Fibroblast of skin of abdomen (primary cell): ENCODE measurements around the gene RGSL1. TPM values are rescaled to one million over a fixed set of nuclear protein-coding genes. Genes with fewer than 3 reads are reported as not detected.

Source experiments
- DNase-seq: peaks from one replicate; pipeline ENCODE4 v3.0.0-alpha.2; 2013
- polyA plus RNA-seq, 2 experiments: library from polyadenylated mRNA; unstranded; fragments of 120-200 nt; gene quantifications; one replicate each; pipeline ENCODE4 v1.2.1, GENCODE V29; 2013; ENCODE audit not compliant: insufficient read length in 2 of 2

Gene RGSL1
- polyA plus RNA-seq (2013, experiment 1 of 2; ENCODE audit: insufficient read length), result not detected
- polyA plus RNA-seq (2013, experiment 2 of 2; ENCODE audit: insufficient read length), result not detected

GRCh38 chr1:182450087-182450486, at the start of gene RGSL1:
Gene RGSL1, plus strand, starts transcription at chr1:182450146. Its CDS starts 20 bp downstream, at chr1:182450166.
- no peak for DNase-seq

- no peak for DNase-seq
These were observed 49.4 kb upstream of the RGSL1 start, which contains the start of gene TEDDM1 for GRCh38 chr1:182400567-182400966. Gene TEDDM1, minus strand, starts transcription at chr1:182400667. Its CDS starts 182 bp downstream, at chr1:182400485.

GRCh38 chr1:182404781-182405180, 45.2 kb upstream of the RGSL1 start:
- DNase-seq, result no peak

GRCh38 chr1:182405578-182405977, 44.4 kb upstream of the RGSL1 start:
- no peak for DNase-seq

- DNase-seq, result no peak
These were observed 43.9 kb upstream of the RGSL1 start for GRCh38 chr1:182406012-182406411.

GRCh38 chr1:182407724-182408123, 42.2 kb upstream of the RGSL1 start:
- DNase-seq, result no peak

GRCh38 chr1:182408435-182409075, 41.4 kb upstream of the RGSL1 start:
- no peak for DNase-seq

GRCh38 chr1:182410138-182410537, 39.8 kb upstream of the RGSL1 start:
- DNase-seq, result no peak

- no peak for DNase-seq
These were observed 39.2 kb upstream of the RGSL1 start for GRCh38 chr1:182410620-182411273.

GRCh38 chr1:182413486-182413885, 36.5 kb upstream of the RGSL1 start:
- DNase-seq, result no peak

GRCh38 chr1:182413969-182414368, 36.0 kb upstream of the RGSL1 start:
- DNase-seq, result no peak

- DNase-seq, result no peak
These were observed 34.2 kb upstream of the RGSL1 start for GRCh38 chr1:182415789-182416188.

- no peak for DNase-seq
These were observed 23.2 kb upstream of the RGSL1 start for GRCh38 chr1:182426442-182427430.

GRCh38 chr1:182428043-182428442, 21.9 kb upstream of the RGSL1 start:
- DNase-seq, result no peak

GRCh38 chr1:182430263-182431068, 19.5 kb upstream of the RGSL1 start:
- DNase-seq, result no peak

GRCh38 chr1:182431278-182431677, 18.7 kb upstream of the RGSL1 start:
- DNase-seq, result no peak

GRCh38 chr1:182433580-182433979, 16.4 kb upstream of the RGSL1 start:
- no peak for DNase-seq

GRCh38 chr1:182438326-182438725, 11.6 kb upstream of the RGSL1 start:
- DNase-seq, result no peak

- DNase-seq, result no peak
These were observed 8.2 kb upstream of the RGSL1 start for GRCh38 chr1:182441719-182442118.

- no peak for DNase-seq
These were observed 7.6 kb upstream of the RGSL1 start for GRCh38 chr1:182442333-182442732.

GRCh38 chr1:182444497-182444896, 5.4 kb upstream of the RGSL1 start:
- DNase-seq, result no peak
